Esophagus squamous epithelium (tissue), 5 donors: Measurements from ENCODE around the gene KLF13. TPM values are rescaled to one million over a fixed set of nuclear protein-coding genes. Genes with fewer than 3 reads are reported as not detected.

Source experiments
- DNase-seq: peaks from one replicate; lab custom pipeline; 2025; lab: John Stamatoyannopoulos, UW
- H3K27ac ChIP-seq, 4 donors: fragments of 200-600 bp; sonication (generic); one replicate each; pipeline ENCODE4 v1.5.1; 2016 to 2019; ENCODE audit warnings: mild to moderate bottlenecking in 1 of 4
- H3K27me3 ChIP-seq, 4 donors: fragments of 200-600 bp; sonication (generic); 1 replicate in 3 of 4; 2 replicates in 1 of 4; pipeline versions ENCODE4 v1.5.1 to v1.6.0; 2017 to 2021; ENCODE audit warnings: antibody characterized with exemption in 1 of 4
- H3K36me3 ChIP-seq, 3 donors: fragments of 200-600 bp; sonication (generic); one replicate each; pipeline ENCODE4 v1.5.1; 2016 to 2019
- H3K4me1 ChIP-seq, 3 donors: fragments of 200-600 bp; sonication (generic); one replicate each; pipeline ENCODE4 v1.5.1; 2017 to 2019
- H3K4me3 ChIP-seq, 4 donors: fragments of 200-600 bp; sonication (generic); 1 replicate in 3 of 4; 2 replicates in 1 of 4; pipeline ENCODE4 v1.5.1; 2016 to 2019; ENCODE audit warnings: mild to moderate bottlenecking in 2 of 4, moderate library complexity in 1 of 4
- H3K9me3 ChIP-seq, 3 donors: fragments of 200-600 bp; sonication (generic); one replicate each; pipeline ENCODE4 v1.5.1; 2016 to 2019
- POLR2A ChIP-seq, 4 donors: fragments of 450-650 bp; IDR thresholded peaks; one replicate each; pipeline ENCODE4 v1.6.1; 2017; ENCODE audit warnings: antibody characterized with exemption in 4 of 4, mild to moderate bottlenecking in 4 of 4, moderate library complexity in 3 of 4
- WGBS, 2 donors: methylation state at CpG; one replicate each; pipeline ENCODE4 v1.1.5; 2018; 5-methylcytosine and 5-hydroxymethylcytosine counted together
- intact Hi-C: fragments of 100-400 bp; cut with DNase I; formaldehyde crosslinking; loops from one replicate; pipeline ENCODE4 v1.15.0; 2022
- total RNA-seq, 4 donors: library from RNA; depleted of rRNA; stranded (reverse); fragments of >200 nt; gene quantifications; one replicate each; pipeline ENCODE4 v1.1.0, GENCODE V29; 2016
- TF ChIP-seq, protein P1 (sequence below), 6 experiments: fragments of 450-650 bp in 4 of 6; fragments of 200-600 bp in 2 of 6; sonication (generic) in 2 of 6; IDR thresholded peaks; one replicate each; pipeline ENCODE4 v1.5.1; 2016 to 2019; ENCODE audit warnings: antibody characterized with exemption in 6 of 6, mild to moderate bottlenecking in 4 of 6, moderate library complexity in 4 of 6
- donor health status: DM: yes; HTN: yes; CAD: no.

Gene KLF13
- total RNA-seq, 4 donors from 2014 or later, result 16.4 to 54.6 (median 41.8) TPM

GRCh38 chr15:31374489-31374888 lies 47.9 kb downstream of the KLF13 start:
- TF ChIP-seq, protein P1, sequence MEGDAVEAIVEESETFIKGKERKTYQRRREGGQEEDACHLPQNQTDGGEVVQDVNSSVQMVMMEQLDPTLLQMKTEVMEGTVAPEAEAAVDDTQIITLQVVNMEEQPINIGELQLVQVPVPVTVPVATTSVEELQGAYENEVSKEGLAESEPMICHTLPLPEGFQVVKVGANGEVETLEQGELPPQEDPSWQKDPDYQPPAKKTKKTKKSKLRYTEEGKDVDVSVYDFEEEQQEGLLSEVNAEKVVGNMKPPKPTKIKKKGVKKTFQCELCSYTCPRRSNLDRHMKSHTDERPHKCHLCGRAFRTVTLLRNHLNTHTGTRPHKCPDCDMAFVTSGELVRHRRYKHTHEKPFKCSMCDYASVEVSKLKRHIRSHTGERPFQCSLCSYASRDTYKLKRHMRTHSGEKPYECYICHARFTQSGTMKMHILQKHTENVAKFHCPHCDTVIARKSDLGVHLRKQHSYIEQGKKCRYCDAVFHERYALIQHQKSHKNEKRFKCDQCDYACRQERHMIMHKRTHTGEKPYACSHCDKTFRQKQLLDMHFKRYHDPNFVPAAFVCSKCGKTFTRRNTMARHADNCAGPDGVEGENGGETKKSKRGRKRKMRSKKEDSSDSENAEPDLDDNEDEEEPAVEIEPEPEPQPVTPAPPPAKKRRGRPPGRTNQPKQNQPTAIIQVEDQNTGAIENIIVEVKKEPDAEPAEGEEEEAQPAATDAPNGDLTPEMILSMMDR (IDR thresholded peaks at IDR 0.05), result no peak
- TF ChIP-seq POLR2A (IDR thresholded peaks at IDR 0.05), result no peak
- no peaks in the 10 kb centered on the region for H3K9me3 ChIP-seq
- H3K27ac ChIP-seq, result peak overlapping the region in 2 of 4 donors; percentile 4 to 60
- DNase-seq, result no peak
- no peaks in the 10 kb centered on the region for H3K27me3 ChIP-seq
- peaks cover 0 to 76% (median 25%) of the 10 kb centered on the region in 3 donors for H3K36me3 ChIP-seq
- 70 to 93% methylated on average over 3 to 6 of the region's 8 CpGs for WGBS, 2 donors
- H3K4me1 ChIP-seq, result peaks cover 18 to 68% (median 26%) of the 10 kb centered on the region in 3 donors
- H3K4me3 ChIP-seq, result no peak overlapping the region
- intact Hi-C loops, result no loop called here

DNA sequence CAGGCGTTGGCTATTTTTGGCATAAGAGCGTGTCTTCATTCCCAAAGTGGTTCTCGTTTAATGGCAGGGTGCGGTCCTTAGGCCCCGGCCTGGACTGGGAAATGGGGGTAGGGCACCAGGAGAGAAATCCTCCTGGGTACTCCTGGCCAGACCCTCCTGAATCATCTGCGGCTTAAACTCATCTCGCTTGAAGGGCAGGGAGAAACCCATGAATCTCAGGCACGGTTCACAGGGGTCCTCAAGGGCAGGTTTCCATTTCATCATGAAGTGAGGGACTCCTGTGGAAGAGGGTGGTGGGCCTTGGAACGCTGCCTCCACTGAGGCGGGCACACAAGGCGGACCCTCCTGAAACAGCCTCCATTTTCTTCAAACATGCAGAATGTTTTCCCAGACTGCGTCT lies 48.4 kb downstream of the KLF13 start:
- H3K9me3 ChIP-seq, result no peaks in the 10 kb centered on the region
- no peak for DNase-seq
- no peak for TF ChIP-seq POLR2A (IDR thresholded peaks at IDR 0.05)
- TF ChIP-seq, protein P1 (IDR thresholded peaks at IDR 0.05), result no peak
- WGBS, 2 donors, result 89 to 91% methylated on average over 11 of the region's 12 CpGs
- H3K27ac ChIP-seq, result peak overlapping the region in 1 of 4 donors; percentile 5
- H3K36me3 ChIP-seq, result peaks cover 0 to 81% (median 25%) of the 10 kb centered on the region in 3 donors
- peaks cover 18 to 64% (median 26%) of the 10 kb centered on the region in 3 donors for H3K4me1 ChIP-seq
- intact Hi-C loops, result no loop called here
- H3K4me3 ChIP-seq, result no peak overlapping the region
- H3K27me3 ChIP-seq, result no peaks in the 10 kb centered on the region

- H3K27ac ChIP-seq, result no peak overlapping the region
- no peak for DNase-seq
- TF ChIP-seq POLR2A (IDR thresholded peaks at IDR 0.05), result no peak
- H3K9me3 ChIP-seq, result no peaks in the 10 kb centered on the region
- H3K4me1 ChIP-seq, result peaks cover 18 to 56% (median 26%) of the 10 kb centered on the region in 3 donors
- H3K27me3 ChIP-seq, result no peaks in the 10 kb centered on the region
- 90 to 100% methylated on average over 2 to 3 of the region's 8 CpGs for WGBS, 2 donors
- no peak overlapping the region for H3K4me3 ChIP-seq
- peaks cover 0 to 89% (median 25%) of the 10 kb centered on the region in 3 donors for H3K36me3 ChIP-seq
- intact Hi-C loops, result no loop called here
These were observed 49.1 kb downstream of the KLF13 start for GRCh38 chr15:31375772-31376171.

- no peak for TF ChIP-seq POLR2A (IDR thresholded peaks at IDR 0.05)
- TF ChIP-seq, protein P1 (IDR thresholded peaks at IDR 0.05), result no peak
- intact Hi-C loops, result no loop called here
- H3K36me3 ChIP-seq, result peaks cover 0 to 95% (median 25%) of the 10 kb centered on the region in 3 donors
These were observed 49.9 kb downstream of the KLF13 start for GRCh38 chr15:31376511-31376910.

GRCh38 chr15:31377030-31377429 lies 50.4 kb downstream of the KLF13 start:
- TF ChIP-seq, protein P1 (IDR thresholded peaks at IDR 0.05), result no peak
- no peak for TF ChIP-seq POLR2A (IDR thresholded peaks at IDR 0.05)
- Histone ChIP-seq H3K9me3 (no peaks in the 10 kb centered on the region), H3K4me3 (no peak overlapping the region), H3K4me1 (peaks cover 17 to 45% (median 21%) of the 10 kb centered on the region in 3 donors), H3K27ac (no peak overlapping the region), H3K27me3 (no peaks in the 10 kb centered on the region), H3K36me3 (peaks cover 0 to 95% (median 23%) of the 10 kb centered on the region in 3 donors)
- DNase-seq, result no peak
- WGBS, 2 donors, result 60 to 75% methylated on average over 1 to 9 of the region's 9 CpGs
- intact Hi-C loops, result no loop called here

More at GRCh38 chr15:31376511-31376910, 49.9 kb downstream of the KLF13 start:
- no peaks in the 10 kb centered on the region for H3K27me3 ChIP-seq
- WGBS, 2 donors, result 88 to 96% methylated on average over 2 to 3 of the region's 11 CpGs
- H3K4me1 ChIP-seq, result peaks cover 18 to 49% (median 26%) of the 10 kb centered on the region in 3 donors
- H3K9me3 ChIP-seq, result no peaks in the 10 kb centered on the region
- no peak overlapping the region for H3K4me3 ChIP-seq
- no peak for DNase-seq
- H3K27ac ChIP-seq, result no peak overlapping the region
